ENCODE data around the gene CMTM7.
"Not testable (repeated sequence)": the region's sequence is repeated elsewhere in the genome, so short reads cannot be mapped to it uniquely, and the experiment has no call there.

Gene CMTM7

DNA sequence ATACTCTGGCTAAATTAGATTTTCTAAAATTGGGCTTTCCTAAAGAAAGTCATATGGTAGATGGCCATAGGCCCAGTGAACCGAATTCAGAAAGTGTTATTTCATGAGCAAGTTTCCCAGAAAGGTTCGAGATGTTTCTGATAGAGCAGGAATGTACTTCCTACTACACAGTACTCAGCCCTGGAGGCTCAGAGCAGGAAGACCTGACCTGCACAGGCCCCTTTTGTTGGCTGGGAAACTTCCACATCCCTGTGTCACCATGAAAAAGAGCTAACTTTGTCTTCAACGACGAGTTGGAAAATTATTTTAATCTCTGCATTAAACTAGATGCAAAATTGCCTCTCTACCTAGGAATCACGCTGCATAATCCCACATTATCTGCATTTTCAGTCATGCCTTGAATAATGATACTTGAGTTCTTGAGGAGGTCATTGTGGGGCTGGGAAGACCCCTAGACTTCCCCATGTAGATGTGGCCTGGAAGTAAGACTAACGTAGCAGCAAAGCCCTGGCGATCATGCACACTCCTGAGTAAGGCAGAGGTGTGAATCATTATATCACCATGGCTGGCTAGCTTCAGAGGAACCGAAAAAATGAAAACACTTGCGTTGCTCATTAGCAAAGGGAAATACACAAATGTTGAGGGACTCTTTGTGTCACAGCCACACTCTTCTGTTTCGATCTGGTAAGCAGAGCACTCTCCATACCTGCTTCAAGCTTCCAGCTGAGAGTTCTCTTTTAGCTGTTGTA lies 47.1 kb downstream of the CMTM7 start:
- DNase-seq, result no peak

GRCh38 chr3:32439421-32439820 lies 47.8 kb downstream of the CMTM7 start:
- not testable (repeated sequence) for DNase-seq

DNA sequence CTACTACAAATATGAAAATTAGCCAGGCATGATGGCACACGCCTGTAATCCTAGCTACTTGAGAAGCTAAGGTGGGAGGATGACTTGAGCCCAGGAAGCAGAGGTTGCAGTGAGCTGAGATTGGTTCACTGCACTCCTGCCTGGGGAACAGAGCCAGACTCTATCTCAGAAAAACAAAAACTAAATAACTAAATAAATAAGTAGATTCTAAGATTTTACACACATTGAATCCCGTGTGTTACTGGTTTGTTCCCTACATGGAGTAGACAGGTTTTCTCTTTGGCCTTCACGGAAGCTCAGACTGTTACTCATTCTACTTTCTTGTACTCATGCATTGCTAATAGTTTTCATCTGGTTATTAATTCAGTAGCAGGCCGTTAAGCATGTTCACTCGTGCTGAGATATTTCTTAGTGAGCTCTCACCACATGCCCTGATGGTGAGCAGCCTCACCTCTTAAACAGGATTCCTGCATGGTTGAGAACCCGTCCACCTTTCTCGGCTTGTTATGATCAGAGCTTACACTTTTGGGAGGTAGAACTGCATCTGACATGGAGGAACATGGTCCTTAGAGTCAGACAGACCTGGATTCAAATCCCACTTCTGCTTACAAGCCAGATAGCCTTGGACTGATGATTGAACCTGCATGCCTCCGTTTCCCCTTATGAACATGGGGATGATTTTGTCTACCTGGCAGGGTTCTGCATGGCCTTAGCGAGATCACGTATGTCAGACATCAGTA lies 49.1 kb downstream of the CMTM7 start:
- no peak for DNase-seq

- no peak for DNase-seq
Observed at GRCh38 chr3:32442766-32443165, 51.1 kb downstream of the CMTM7 start.

DNA sequence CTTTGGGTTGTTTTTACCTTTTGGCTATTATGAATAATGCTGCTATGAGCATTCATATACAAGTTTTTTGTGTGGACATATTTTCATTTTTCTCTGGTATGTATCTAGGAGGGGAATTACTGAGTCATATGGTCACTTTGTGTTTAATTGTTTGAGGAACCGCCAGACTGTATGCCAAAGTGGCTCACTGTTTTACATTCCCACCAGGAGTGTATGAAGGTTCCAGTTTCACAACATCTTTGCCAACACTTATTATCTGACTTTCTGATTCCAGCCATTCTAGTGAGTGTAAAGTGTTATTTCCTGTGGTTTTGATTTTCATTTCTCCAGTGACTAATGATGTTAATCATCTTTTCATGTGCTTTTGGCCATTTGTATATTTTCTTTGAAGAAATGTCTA lies 51.8 kb downstream of the CMTM7 start:
- DNase-seq, result no peak

DNA sequence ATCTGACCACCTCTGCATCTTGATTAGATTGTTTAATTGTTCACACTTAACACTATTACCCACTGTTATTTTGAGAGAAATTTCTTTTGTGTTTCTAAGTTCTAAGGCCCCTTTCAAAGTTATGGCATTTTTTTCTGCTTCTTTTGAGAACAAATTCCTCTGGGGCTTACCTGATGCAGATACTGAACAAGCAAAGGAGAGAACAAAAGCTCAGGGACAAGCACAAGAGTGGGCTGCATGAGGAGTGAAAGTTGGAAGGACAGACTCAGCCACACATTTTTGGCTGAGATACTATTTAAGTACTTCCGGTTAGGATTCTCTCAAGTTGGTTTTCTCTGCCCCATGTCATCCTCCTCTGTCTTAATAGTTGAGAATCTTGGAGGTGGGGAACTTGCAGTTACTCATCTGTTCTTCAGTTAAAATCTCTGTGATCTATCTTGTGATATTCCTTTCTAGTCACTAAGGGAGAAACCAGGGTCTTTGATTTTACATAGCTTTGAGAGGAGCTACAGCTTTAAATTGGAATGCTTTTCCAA lies 56.3 kb downstream of the CMTM7 start:
- no peak for DNase-seq

DNA sequence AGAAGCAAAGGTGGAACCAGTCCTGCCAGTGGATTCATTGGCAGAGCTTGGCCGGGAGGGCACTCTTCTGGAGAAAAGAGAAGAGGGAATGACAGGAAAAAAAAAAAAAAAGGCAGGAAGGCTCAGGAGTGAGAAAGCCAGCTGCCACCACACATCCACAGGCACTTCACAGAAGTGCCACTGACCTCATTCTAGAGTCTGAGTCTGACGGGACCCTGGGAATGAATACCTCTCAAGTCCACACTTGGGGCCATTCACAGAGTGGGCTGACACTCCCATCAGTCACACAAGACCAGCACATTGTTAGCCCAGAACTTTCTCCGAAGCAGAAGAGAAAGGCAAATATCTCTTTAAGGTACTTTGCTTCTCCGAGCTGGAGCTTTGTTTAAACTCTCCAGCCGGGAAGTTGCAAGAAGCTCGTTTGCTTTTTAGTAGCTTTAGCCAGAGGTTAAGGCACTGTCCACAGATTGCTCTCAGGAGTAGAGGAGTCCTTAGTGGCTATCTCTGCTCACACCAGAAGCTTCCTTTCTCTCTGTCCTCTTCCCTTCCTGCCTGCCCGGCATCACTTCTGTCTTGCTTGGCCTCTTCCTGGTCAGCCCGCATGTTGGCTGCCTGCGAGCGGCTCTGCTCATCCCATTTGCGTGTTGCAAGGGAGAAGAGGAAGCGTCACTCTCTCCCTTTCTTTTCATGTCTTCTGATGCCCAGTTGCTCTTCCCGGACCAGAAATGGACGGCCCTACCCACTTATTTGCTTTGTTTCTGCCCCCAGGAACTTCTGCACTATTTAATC lies 57.2 kb downstream of the CMTM7 start:
- DNase-seq, result no peak

- no peak for DNase-seq
Observed at GRCh38 chr3:32449691-32450090, 58.0 kb downstream of the CMTM7 start.

GRCh38 chr3:32450426-32450825 lies 58.8 kb downstream of the CMTM7 start:
- no peak for DNase-seq

- DNase-seq, result no peak
Observed at GRCh38 chr3:32450992-32451659, 59.5 kb downstream of the CMTM7 start.

- DNase-seq, result no peak
Observed at GRCh38 chr3:32452009-32452408, 60.4 kb downstream of the CMTM7 start.

DNA sequence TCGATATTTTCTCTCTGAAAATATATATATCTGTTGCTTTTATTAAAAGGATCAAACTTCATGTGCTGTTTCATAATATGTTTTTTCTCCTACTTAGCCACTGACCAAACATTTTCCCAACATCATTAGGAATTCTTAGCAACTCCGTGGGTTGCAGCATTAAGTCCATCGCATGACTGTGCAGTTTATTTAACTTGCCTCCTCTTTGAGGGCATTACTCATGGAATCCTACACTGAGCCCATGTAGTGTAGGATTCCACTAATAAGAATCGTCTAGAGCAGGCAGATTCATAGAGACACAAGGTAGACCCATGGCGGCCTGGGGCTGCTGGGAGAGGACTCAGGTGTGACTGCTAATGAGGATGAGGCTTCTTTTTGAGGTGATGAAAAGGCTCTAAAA lies 61.7 kb downstream of the CMTM7 start:
- no peak for DNase-seq

- DNase-seq, result no peak
Observed at GRCh38 chr3:32454111-32454510, 62.5 kb downstream of the CMTM7 start.

DNA sequence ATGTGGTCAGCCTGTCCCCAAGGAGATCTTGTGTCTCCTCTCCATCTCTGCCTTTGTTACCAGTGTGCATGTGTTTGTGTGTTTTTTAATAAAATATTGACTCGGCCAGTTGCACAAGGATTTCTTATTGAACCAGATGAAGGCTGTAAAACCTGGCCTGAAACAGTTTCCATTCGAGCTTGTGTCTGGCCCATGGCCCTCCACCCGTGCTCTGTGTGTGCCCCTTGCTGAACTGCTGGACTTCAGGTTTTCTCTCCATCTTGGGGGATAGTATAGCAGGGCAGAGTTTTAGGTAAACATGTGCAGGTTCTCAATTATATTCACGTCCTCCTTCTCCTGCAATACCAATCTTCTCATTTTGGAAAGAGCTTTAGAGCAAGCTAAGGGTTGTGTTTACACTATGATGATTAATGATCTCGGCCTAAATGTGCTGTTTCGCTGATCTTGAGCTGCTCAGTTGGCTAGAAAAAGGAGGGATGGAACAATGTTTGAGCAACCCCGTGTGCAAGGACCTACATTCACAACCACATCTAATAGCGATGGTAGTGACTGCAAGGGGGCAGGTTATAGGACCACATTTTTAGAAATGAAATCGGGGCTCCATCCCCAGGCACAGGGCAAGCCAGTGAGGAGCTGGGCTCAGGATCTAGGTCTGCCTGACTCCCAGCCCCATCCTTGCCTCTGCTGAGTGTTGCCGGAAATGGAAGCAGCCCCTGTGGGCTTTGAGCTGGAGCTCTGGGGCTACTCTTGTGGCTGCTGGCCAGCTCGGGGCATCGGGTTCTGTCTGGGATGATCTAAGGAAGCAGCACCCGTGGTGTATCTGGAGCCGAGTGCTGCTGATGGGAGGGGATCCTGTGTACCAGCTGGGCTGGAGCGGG lies 63.3 kb downstream of the CMTM7 start:
- no peak for DNase-seq

DNA sequence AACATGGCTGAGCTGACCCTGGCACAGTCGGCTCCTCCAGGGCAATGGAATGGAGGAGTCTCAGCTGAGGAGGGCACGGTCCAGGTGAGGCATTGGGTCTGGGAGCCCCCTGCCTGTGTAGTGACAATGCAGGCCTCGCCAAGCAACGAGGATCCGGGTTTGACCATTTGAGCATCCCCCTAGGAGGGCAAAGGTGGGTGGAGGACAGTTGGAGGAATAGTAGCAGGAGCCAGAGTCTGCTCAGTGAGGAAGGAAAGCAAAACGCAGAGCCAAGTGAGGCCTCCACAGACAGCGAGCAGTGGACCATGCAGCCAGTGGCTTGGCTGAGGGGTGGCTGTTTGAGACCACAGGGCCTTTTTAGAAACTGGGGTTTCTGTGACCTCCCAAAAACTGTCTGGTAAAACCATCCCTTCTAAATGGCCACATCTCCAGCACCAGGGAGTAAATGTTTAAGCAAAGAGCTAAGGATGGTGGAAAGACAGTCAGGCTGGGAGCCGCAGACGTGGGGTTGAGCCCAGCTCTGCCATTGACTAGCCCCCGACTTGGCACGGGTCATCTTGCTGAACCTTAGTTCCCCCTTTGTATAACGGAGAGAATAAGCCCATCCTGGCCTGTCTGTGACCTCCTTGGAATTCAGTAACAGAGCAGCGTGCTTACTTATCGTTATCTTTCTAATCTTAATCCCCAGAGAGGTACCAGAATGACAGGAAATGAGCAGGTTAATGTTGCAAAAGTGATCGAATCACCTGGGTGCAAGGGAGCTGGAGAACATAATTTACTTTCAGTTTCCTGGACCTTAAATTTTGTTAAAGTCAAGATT lies 64.2 kb downstream of the CMTM7 start:
- DNase-seq, result no peak

DNA sequence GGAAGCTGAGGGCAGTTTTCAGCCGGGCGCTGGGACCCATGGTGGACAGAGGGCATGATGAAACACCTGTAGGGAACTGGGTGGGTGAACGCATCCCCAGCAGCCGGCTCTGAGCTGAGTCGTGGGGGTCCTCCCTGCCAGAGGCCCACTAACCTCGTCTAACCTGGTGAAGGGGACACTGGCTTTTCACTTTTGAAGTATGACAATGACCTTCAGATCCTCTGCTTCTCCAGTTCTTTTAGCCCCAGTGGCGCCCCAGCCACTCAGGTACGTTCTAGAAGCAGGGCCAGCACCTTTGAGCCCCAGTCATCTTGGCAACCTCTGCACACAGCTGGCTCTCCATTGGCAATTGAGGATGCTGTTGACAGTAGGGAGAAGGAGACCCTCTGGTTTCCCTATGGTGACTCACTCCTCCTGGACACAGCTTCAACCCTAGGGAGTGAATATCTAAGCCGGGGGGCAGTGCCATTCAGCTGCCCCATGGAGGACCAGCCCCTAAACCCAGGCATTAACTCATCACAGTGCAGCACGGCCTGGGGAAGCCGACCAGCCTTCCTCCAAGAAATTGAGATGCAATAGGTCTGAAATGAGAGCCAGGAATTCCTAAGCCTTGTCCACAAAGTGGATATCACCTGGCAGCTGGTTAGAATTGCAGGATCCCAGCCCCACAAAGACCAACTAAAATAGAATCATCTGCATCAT lies 64.9 kb downstream of the CMTM7 start:
- no peak for DNase-seq

DNA sequence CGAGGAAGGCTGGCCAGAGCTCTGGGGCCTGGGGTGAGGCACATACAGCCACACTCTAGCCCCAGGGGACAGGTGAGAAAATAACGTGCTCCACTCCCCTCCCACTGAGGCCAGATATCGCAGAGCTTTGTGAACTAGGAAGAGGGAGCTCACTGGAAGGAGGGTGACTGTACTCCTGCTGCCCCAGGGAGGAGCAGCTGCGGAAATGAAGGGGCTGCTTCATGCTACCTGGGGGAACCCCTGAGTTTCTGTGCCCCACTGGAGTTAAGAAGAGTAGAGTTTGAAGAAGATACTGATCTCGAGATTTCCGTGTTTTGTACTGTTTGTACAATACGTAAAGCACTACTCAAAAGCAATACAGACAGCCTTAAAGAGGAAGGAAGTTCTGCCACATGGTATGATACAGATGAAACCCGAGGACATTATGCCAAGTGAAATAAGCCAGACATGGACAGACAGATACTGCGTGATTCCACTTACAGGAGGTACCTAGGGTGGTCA lies 66.4 kb downstream of the CMTM7 start:
- no peak for DNase-seq

GRCh38 chr3:32459450-32459849 lies 67.8 kb downstream of the CMTM7 start:
- DNase-seq, result no peak

DNA sequence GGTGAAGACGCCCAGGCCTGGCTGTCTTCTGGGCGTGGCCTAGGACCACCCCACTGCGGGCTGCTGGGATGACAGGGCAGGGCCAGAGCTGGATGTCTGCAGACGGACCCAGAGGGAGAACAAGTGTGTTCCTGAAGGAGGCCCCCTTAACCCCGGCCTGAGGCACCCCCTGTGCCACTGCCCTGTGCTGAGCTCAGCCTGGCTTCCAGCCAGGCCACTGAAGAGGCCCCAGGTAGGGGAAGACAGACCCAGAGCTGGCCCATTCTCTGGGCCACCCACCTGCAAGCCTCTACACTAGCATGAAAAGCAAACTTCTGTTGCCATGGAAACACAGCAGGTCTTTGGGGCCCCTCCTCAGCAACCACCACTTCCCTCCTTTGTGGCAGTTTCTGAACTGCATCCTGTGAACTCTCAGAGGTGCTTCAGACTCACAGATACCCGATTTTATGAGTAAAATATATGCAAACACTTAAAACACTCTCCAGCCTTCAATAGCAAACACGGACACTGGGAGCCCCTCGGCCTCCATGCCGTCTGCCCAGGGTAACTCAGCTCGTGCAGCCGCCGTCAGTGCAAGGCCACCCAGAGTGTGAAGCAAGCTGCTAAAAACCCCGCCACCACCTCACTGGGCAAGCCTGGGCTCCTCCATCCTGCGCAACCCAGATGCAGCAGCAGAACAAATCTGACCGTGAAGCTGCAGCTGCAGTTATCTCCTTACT lies 68.5 kb downstream of the CMTM7 start:
- peak; percentile 31 for DNase-seq
